GM21526 (cell line): ENCODE measurements around the gene BANF1.
"Not testable (repeated sequence)": the region's sequence is repeated elsewhere in the genome, so short reads cannot be mapped to it uniquely, and the experiment has no call there.

Source experiments
- ATAC-seq: cut with Tn5 transposase; IDR thresholded peaks from one replicate; pipeline ENCODE4 v1.9.1; 2021; ENCODE audit warnings: moderate library complexity; ENCODE audit not compliant: unreplicated experiment, low FRiP score

BANF1 gene

GRCh38 chr11:66008468-66009101 is 6.3 kb downstream of the BANF1 start:
- ATAC-seq, result no peak

GRCh38 chr11:66010036-66010435 is 7.7 kb downstream of the BANF1 start:
- not testable (repeated sequence) for ATAC-seq

- no peak for ATAC-seq
Measured at GRCh38 chr11:66011239-66011784, 9.0 kb downstream of the BANF1 start.

GRCh38 chr11:66011785-66012303 is 9.5 kb downstream of the BANF1 start, which contains the start of gene CST6:
Gene CST6, plus strand, starts transcription at chr11:66012008. Its CDS starts 37 bp downstream, at chr11:66012045.
- no peak for ATAC-seq

- ATAC-seq, result no peak
Measured at GRCh38 chr11:66012371-66012945, 10.2 kb downstream of the BANF1 start.

GRCh38 chr11:66012946-66013761 is 10.9 kb downstream of the BANF1 start:
- ATAC-seq, result no peak

GRCh38 chr11:66013762-66014100 is 11.4 kb downstream of the BANF1 start:
- ATAC-seq, result no peak

GRCh38 chr11:66014804-66015453 is 12.6 kb downstream of the BANF1 start:
- no peak for ATAC-seq

- no peak for ATAC-seq
Measured at GRCh38 chr11:66015454-66015881, 13.2 kb downstream of the BANF1 start.

- ATAC-seq, result no peak
Measured at GRCh38 chr11:66015936-66016792, 13.9 kb downstream of the BANF1 start.

- no peak for ATAC-seq
Measured at GRCh38 chr11:66016793-66017177, 14.5 kb downstream of the BANF1 start.

GRCh38 chr11:66017321-66017720 is 15.0 kb downstream of the BANF1 start:
- ATAC-seq, result no peak

- ATAC-seq, result no peak
Measured at GRCh38 chr11:66020212-66020611, 17.9 kb downstream of the BANF1 start.

GRCh38 chr11:66020618-66021357 is 18.5 kb downstream of the BANF1 start:
- no peak for ATAC-seq

- ATAC-seq, result no peak
Measured at GRCh38 chr11:66022401-66023185, 20.3 kb downstream of the BANF1 start.

GRCh38 chr11:66023186-66023440 is 20.8 kb downstream of the BANF1 start:
- ATAC-seq, result not testable (repeated sequence)

GRCh38 chr11:66026017-66026529 is 23.8 kb downstream of the BANF1 start, which contains the start of gene CATSPER1:
Gene CATSPER1, minus strand, starts transcription at chr11:66026479. Its CDS starts 100 bp downstream, at chr11:66026379.
- no peak for ATAC-seq
